ENCODE data around the gene BTBD9. TPM values are rescaled to one million over a fixed set of nuclear protein-coding genes. Genes with fewer than 3 reads are reported as not detected.

BTBD9 gene
- total and polyA plus RNA-seq, 10 donors, result 1.2 to 43.1 (median 27.8) TPM

GRCh38 chr6:38459291-38459690 is 180.4 kb downstream of the BTBD9 start:
- DNase-seq, result no peak
- H3K4me3 ChIP-seq, result no peak overlapping the region
- no peaks in the 10 kb centered on the region for H3K27me3 ChIP-seq (replicated peaks in 1 of 7)
- intact Hi-C loops (cut with DNase I; ENCODE audit: low total_unique reads), result no loop called here
- peaks cover 0 to 6% (median 4%) of the 10 kb centered on the region in 8 donors for H3K9me3 ChIP-seq
- H3K27ac ChIP-seq, result no peak overlapping the region
- WGBS, 5 donors, result 85 to 92% (median 88%) methylated on average over 2 of the region's 2 CpGs
- peaks cover 0 to 1% (median 0%) of the 10 kb centered on the region in 6 donors for H3K36me3 ChIP-seq
- H3K4me1 ChIP-seq, result peaks cover 0 to 4% (median 0%) of the 10 kb centered on the region in 6 donors
- TF ChIP-seq CTCF (IDR thresholded peaks at IDR 0.05 in 8 of 11, conservative IDR thresholded peaks at IDR 0.05 in 3 of 11) (no peak), POLR2A (IDR thresholded peaks at IDR 0.05) (no peak), POLR2AphosphoS5 (IDR thresholded peaks at IDR 0.05) (no peak)

- WGBS, 5 donors, result 93 to 99% (median 94%) methylated on average over 4 of the region's 4 CpGs
- H3K4me1 ChIP-seq, result no peaks in the 10 kb centered on the region
- TF ChIP-seq CTCF (IDR thresholded peaks at IDR 0.05 in 8 of 11, conservative IDR thresholded peaks at IDR 0.05 in 3 of 11) (no peak), POLR2A (IDR thresholded peaks at IDR 0.05) (no peak), POLR2AphosphoS5 (IDR thresholded peaks at IDR 0.05) (no peak)
- no peaks in the 10 kb centered on the region for H3K27me3 ChIP-seq (replicated peaks in 1 of 7)
- no peak overlapping the region for H3K4me3 ChIP-seq
- no peak overlapping the region for H3K27ac ChIP-seq
- no peak for DNase-seq
- intact Hi-C loops (cut with DNase I; ENCODE audit: low total_unique reads), result no loop called here
- H3K36me3 ChIP-seq, result no peaks in the 10 kb centered on the region
- peaks cover 0 to 6% (median 0%) of the 10 kb centered on the region in 8 donors for H3K9me3 ChIP-seq
These were observed 185.9 kb downstream of the BTBD9 start for GRCh38 chr6:38453861-38454260.

GRCh38 chr6:38452816-38453660 is 186.7 kb downstream of the BTBD9 start:
- intact Hi-C loops (cut with DNase I; ENCODE audit: low total_unique reads), result no loop called here
- no peak overlapping the region for H3K4me3 ChIP-seq

More at GRCh38 chr6:38452816-38453660, 186.7 kb downstream of the BTBD9 start:
- Histone ChIP-seq H3K4me1 (no peaks in the 10 kb centered on the region), H3K36me3 (no peaks in the 10 kb centered on the region), H3K27ac (no peak overlapping the region), H3K27me3 (replicated peaks in 1 of 7) (no peaks in the 10 kb centered on the region), H3K9me3 (peaks cover 0 to 6% (median 0%) of the 10 kb centered on the region in 8 donors)
- 88 to 93% (median 88%) methylated on average over 6 of the region's 6 CpGs for WGBS, 5 donors
- DNase-seq, result no peak
- TF ChIP-seq CTCF (IDR thresholded peaks at IDR 0.05 in 8 of 11, conservative IDR thresholded peaks at IDR 0.05 in 3 of 11), result no peak
- TF ChIP-seq POLR2A (IDR thresholded peaks at IDR 0.05), result no peak
- TF ChIP-seq POLR2AphosphoS5 (IDR thresholded peaks at IDR 0.05), result no peak
